ENCODE data around the gene PTPDC1.
"Not testable (repeated sequence)": the region's sequence is repeated elsewhere in the genome, so short reads cannot be mapped to it uniquely, and the experiment has no call there.

PTPDC1 gene

GRCh38 chr9:94086486-94087345 lies 2.5 kb downstream of the PTPDC1 start:
- no peak for DNase-seq (ENCODE audit: low read depth)

- not testable (repeated sequence) for DNase-seq (ENCODE audit: low read depth)
Observed at GRCh38 chr9:94094219-94095145, 10.2 kb downstream of the PTPDC1 start.

GRCh38 chr9:94096819-94097577 lies 12.7 kb downstream of the PTPDC1 start:
- no peak for DNase-seq (ENCODE audit: low read depth)

- DNase-seq (ENCODE audit: low read depth), result no peak
Observed at GRCh38 chr9:94097788-94098414, 13.6 kb downstream of the PTPDC1 start.

- no peak for DNase-seq (ENCODE audit: low read depth)
Observed at GRCh38 chr9:94100152-94100879, 16.1 kb downstream of the PTPDC1 start.

GRCh38 chr9:94101162-94101853 lies 17.0 kb downstream of the PTPDC1 start:
- no peak for DNase-seq (ENCODE audit: low read depth)

GRCh38 chr9:94108584-94108983 lies 24.3 kb downstream of the PTPDC1 start:
- no peak for DNase-seq (ENCODE audit: low read depth)

GRCh38 chr9:94110821-94111252 lies 26.6 kb downstream of the PTPDC1 start:
- DNase-seq (ENCODE audit: low read depth), result no peak

- DNase-seq (ENCODE audit: low read depth), result no peak
Observed at GRCh38 chr9:94111446-94111845, 27.2 kb downstream of the PTPDC1 start.

- DNase-seq (ENCODE audit: low read depth), result no peak
Observed at GRCh38 chr9:94112716-94113465, 28.6 kb downstream of the PTPDC1 start.

- DNase-seq (ENCODE audit: low read depth), result not testable (repeated sequence)
Observed at GRCh38 chr9:94120088-94120487, 35.8 kb downstream of the PTPDC1 start.

GRCh38 chr9:94120854-94121376 lies 36.7 kb downstream of the PTPDC1 start:
- DNase-seq (ENCODE audit: low read depth), result no peak

- DNase-seq (ENCODE audit: low read depth), result no peak
Observed at GRCh38 chr9:94126844-94127243, 42.6 kb downstream of the PTPDC1 start.

GRCh38 chr9:94127806-94128205 lies 43.5 kb downstream of the PTPDC1 start:
- DNase-seq (ENCODE audit: low read depth), result no peak

GRCh38 chr9:94128580-94128979 lies 44.3 kb downstream of the PTPDC1 start:
- no peak for DNase-seq (ENCODE audit: low read depth)

GRCh38 chr9:94134629-94135028 lies 50.4 kb downstream of the PTPDC1 start:
- no peak for DNase-seq (ENCODE audit: low read depth)

GRCh38 chr9:94135222-94135621 lies 51.0 kb downstream of the PTPDC1 start:
- DNase-seq (ENCODE audit: low read depth), result no peak

GRCh38 chr9:94139672-94140417 lies 55.6 kb downstream of the PTPDC1 start:
- no peak for DNase-seq (ENCODE audit: low read depth)

- no peak for DNase-seq (ENCODE audit: low read depth)
Observed at GRCh38 chr9:94140418-94140780, 56.1 kb downstream of the PTPDC1 start.

Data from activated T-helper 9 cell treated with anti-CD3 and anti-CD28 coated beads, Interleukin-2, amount 50 U/mL, for 16 hours (primary cell).